G401 (cell line): ENCODE data around the gene SAMD11. TPM values are rescaled to one million over a fixed set of nuclear protein-coding genes. Genes with fewer than 3 reads are reported as not detected.
"Not testable (repeated sequence)": the region's sequence is repeated elsewhere in the genome, so short reads cannot be mapped to it uniquely, and the experiment has no call there.

Experiments
- DNase-seq: peaks from one replicate; pipeline ENCODE4 v3.0.0-alpha.2; 2015; ENCODE audit warnings: low spot score
- in situ Hi-C: cut with HindIII; loops from 2 replicates; pipeline ENCODE4 v1.10.0; 2016; ENCODE audit warnings: low sequenced_read_pairs, mixed read lengths
- total RNA-seq: library from RNA; depleted of rRNA; stranded (reverse); fragments of >200 nt; shearing (Covaris generic); gene quantifications from 2 replicates; pipeline ENCODE4 v1.2.3, GENCODE V29; 2014

Gene SAMD11
- total RNA-seq, 1 experiment from 2014 or later = 398 TPM

- in situ Hi-C loops = no loop called here
- no peak for DNase-seq
Measured at GRCh38 chr1:969260-969855, 45.6 kb downstream of the SAMD11 start.

GRCh38 chr1:970242-970972, 46.7 kb downstream of the SAMD11 start:
- in situ Hi-C loops = no loop called here
- no peak for DNase-seq

- no peak for DNase-seq
- in situ Hi-C loops = no loop called here
Measured at GRCh38 chr1:970973-971730, 47.4 kb downstream of the SAMD11 start.

DNA sequence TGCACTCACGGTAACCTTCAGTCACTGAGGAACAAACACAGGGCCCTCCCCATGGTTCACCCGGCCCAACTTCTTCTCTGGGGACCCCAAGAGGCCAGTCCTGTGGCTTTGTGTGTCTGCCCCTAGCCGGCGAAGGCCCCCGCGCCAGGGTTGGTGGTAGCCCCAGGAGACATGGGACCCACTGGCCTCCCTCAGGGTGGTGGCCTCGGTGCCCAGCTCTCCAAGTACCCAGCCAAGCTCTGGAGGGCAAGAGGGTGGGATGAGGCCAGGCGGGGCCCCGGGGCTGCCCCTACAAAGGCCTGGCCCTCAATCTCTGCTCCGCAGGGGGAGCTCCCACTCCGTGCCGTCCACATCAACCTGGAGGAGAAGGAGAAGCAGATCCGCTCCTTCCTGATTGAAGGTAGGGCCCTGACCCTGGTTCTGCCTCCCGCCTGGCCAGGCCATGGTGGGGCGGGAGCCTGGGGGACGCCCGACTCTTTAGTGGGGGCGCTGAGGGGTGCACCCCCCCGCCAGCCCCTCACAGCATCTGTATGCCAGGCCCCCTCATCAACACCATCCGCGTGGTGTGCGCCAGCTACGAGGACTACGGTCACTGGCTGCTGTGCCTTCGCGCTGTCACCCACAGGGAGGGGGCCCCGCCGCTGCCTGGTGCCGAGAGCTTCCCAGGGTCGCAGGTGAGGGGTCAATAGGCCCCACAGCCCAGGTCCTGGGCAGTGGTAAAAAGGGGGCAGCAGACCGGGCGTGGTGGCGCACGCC, 48.2 kb downstream of the SAMD11 start:
- no peak for DNase-seq
- in situ Hi-C loops = no loop called here

- DNase-seq = no peak
- in situ Hi-C loops = no loop called here
Measured at GRCh38 chr1:972726-973458, 49.2 kb downstream of the SAMD11 start.

- DNase-seq = no peak
- in situ Hi-C loops = no loop called here
Measured at GRCh38 chr1:973459-974292, 50.0 kb downstream of the SAMD11 start.

GRCh38 chr1:974293-974640, 50.5 kb downstream of the SAMD11 start:
- DNase-seq = no peak
- in situ Hi-C loops = no loop called here

- DNase-seq = no peak
- in situ Hi-C loops = no loop called here
Measured at GRCh38 chr1:974687-975328, 51.1 kb downstream of the SAMD11 start.

DNA sequence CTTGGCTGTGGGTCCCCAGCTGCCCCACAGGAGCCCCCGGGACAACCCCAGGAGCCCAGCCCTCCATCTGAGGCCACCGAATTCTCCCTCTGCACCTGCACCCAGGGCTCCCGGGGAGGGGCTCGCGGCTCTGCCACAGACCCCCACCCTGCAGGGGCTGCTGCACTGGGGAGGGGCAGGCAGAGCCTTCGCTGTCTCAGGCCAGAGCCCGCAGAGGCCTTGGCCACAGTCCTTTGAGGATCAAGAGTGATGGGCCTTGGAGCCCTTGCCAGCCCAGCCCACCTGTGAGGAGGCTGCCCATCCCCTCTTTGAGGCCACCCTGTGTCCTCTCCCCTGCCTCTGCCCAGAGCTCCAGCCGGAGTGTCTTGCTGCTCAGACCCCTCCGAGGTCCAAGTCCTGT, 51.6 kb downstream of the SAMD11 start:
- in situ Hi-C loops = no loop called here

GRCh38 chr1:975896-976683, 52.4 kb downstream of the SAMD11 start:
- peak; percentile 34 for DNase-seq
- in situ Hi-C loops = no loop called here

More for the DNA sequence above, 51.6 kb downstream of the SAMD11 start:
- DNase-seq = no peak

- DNase-seq, in situ Hi-C loops: not testable (repeated sequence)
Measured at GRCh38 chr1:976791-977190, 53.1 kb downstream of the SAMD11 start.

GRCh38 chr1:978069-978834, 54.5 kb downstream of the SAMD11 start:
- in situ Hi-C loops = no loop called here
- no peak for DNase-seq

GRCh38 chr1:978835-979743, 55.4 kb downstream of the SAMD11 start:
- in situ Hi-C loops = no loop called here
- DNase-seq = no peak

- in situ Hi-C loops = no loop called here
- no peak for DNase-seq
Measured at GRCh38 chr1:979744-980072, 56.0 kb downstream of the SAMD11 start.

- in situ Hi-C loops = no loop called here
- no peak for DNase-seq
Measured at GRCh38 chr1:980137-980571, 56.4 kb downstream of the SAMD11 start.
